ENCODE data around the gene HLA-DQA1. TPM values are rescaled to one million over a fixed set of nuclear protein-coding genes. Genes with fewer than 3 reads are reported as not detected.

HLA-DQA1 gene
- total and polyA plus RNA-seq, 9 of the 15 experiments (the other 6 are each of a cell fraction or from before 2014, with no cell fraction given): 0.04 to 0.49 TPM; not detected in 7

DNA sequence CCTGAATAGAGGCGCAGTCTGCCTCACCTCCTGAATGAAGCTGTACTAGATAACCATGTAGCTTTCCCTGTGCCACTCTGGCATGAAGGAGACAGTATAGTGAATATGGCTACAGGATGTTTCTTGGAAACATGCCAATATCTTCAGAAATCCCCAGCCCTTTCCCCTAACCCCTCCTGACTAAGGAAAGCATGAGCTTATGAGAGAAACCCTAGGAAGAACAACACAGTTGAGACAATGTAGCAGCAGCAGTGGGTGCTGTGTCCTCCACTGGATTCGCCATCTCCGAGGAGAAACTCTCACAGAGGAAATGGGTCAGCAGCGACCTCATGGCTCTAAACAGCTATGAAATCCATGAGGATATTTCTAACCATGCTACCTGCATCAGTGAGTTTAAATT lies 6.7 kb downstream of the HLA-DQA1 start:
- H3K4me1 ChIP-seq (replicated peaks in 1 of 2; ENCODE audit: control insufficient read depth in 2 of 2, insufficient read depth in 2 of 2, low read length in 2 of 2): no peaks in the 10 kb centered on the region
- ChIA-PET POLR2A (no interaction called here), CTCF (ENCODE audit: low intra/inter-chr PET ratio) (no interaction called here)
- no peak overlapping the region for H3K4me3 ChIP-seq
- no peak overlapping the region for H3K27ac ChIP-seq (ENCODE audit: extremely low read depth, low read depth, low read length)
- H3K27me3 ChIP-seq (ENCODE audit: control insufficient read depth in 2 of 2, insufficient read depth in 2 of 2, low read length in 2 of 2): no peaks in the 10 kb centered on the region
- no TSS peak for BruUV-seq (replicated peaks)
- no peaks in the 10 kb centered on the region for H3K9me1 ChIP-seq (ENCODE audit: control insufficient read depth, insufficient read depth, low read length)
- in situ Hi-C loops (cut with MboI) (no loop called here), intact Hi-C loops (cut with micrococcal nuclease) (no loop called here)
- DNase-seq (ENCODE audit: extremely low read depth in 1 of 4, low spot score in 3 of 4): no peak
- WGBS (ENCODE audit: insufficient coverage, low coverage, missing lambda C conversion rate): 0% methylated on average over 3 of the region's 4 CpGs
- no peaks in the 10 kb centered on the region for H4K20me1 ChIP-seq (replicated peaks; ENCODE audit: control insufficient read depth, insufficient read depth, low read length)
- no peak overlapping the region for H2AFZ ChIP-seq (ENCODE audit: low read depth, low read length)
- TF ChIP-seq ETV6 (IDR thresholded peaks at IDR 0.05; ENCODE audit: borderline replicate concordance in 1 of 2, low read depth in 2 of 2, low read length in 1 of 2) (no peak), ETV6 (CRISPR knock-in tag; IDR thresholded peaks at IDR 0.05; ENCODE audit: borderline replicate concordance) (no peak), FOXK2 (conservative IDR thresholded peaks at IDR 0.05 in 1 of 2, IDR thresholded peaks at IDR 0.05 in 1 of 2; ENCODE audit: low read depth in 2 of 2) (no peak), ETS2 (tag; IDR thresholded peaks at IDR 0.05; ENCODE audit: borderline replicate concordance, poor library complexity, severe bottlenecking) (no peak), ZNF23 (CRISPR knock-in tag; IDR thresholded peaks at IDR 0.05) (no peak), STAT5B (CRISPR knock-in tag; IDR thresholded peaks at IDR 0.05) (no peak), HMG20B (CRISPR knock-in tag; IDR thresholded peaks at IDR 0.05) (no peak)
- TF ChIP-seq, protein P1, sequence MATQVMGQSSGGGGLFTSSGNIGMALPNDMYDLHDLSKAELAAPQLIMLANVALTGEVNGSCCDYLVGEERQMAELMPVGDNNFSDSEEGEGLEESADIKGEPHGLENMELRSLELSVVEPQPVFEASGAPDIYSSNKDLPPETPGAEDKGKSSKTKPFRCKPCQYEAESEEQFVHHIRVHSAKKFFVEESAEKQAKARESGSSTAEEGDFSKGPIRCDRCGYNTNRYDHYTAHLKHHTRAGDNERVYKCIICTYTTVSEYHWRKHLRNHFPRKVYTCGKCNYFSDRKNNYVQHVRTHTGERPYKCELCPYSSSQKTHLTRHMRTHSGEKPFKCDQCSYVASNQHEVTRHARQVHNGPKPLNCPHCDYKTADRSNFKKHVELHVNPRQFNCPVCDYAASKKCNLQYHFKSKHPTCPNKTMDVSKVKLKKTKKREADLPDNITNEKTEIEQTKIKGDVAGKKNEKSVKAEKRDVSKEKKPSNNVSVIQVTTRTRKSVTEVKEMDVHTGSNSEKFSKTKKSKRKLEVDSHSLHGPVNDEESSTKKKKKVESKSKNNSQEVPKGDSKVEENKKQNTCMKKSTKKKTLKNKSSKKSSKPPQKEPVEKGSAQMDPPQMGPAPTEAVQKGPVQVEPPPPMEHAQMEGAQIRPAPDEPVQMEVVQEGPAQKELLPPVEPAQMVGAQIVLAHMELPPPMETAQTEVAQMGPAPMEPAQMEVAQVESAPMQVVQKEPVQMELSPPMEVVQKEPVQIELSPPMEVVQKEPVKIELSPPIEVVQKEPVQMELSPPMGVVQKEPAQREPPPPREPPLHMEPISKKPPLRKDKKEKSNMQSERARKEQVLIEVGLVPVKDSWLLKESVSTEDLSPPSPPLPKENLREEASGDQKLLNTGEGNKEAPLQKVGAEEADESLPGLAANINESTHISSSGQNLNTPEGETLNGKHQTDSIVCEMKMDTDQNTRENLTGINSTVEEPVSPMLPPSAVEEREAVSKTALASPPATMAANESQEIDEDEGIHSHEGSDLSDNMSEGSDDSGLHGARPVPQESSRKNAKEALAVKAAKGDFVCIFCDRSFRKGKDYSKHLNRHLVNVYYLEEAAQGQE (IDR thresholded peaks at IDR 0.05; ENCODE audit: borderline replicate concordance): no peak
- TF ChIP-seq, protein P1 (CRISPR knock-in tag; IDR thresholded peaks at IDR 0.05; ENCODE audit: low read depth): no peak
- H3K4me2 ChIP-seq (ENCODE audit: insufficient read depth, low read length): no peak overlapping the region
- H3K9me3 ChIP-seq (replicated peaks; ENCODE audit: control insufficient read depth, insufficient read depth, low read depth, low read length): no peaks in the 10 kb centered on the region
- no peaks in the 10 kb centered on the region for H3K79me2 ChIP-seq (ENCODE audit: control insufficient read depth, insufficient read depth, low read length)
- FAIRE-seq: no peak
- ATAC-seq: no peak
- no peaks in the 10 kb centered on the region for H3K36me3 ChIP-seq (ENCODE audit: control insufficient read depth, insufficient read depth, low read length)
- H3K9ac ChIP-seq (ENCODE audit: insufficient read depth in 1 of 2, low read depth in 2 of 2, low read length in 2 of 2): no peak overlapping the region
